B cell (primary cell): ENCODE results near the gene PRKN. TPM values are rescaled to one million over a fixed set of nuclear protein-coding genes. Genes with fewer than 3 reads are reported as not detected.

Source experiments
- ATAC-seq: fragments of 200-7000 bp; cut with Tn5 transposase; one replicate; pipeline ENCODE4 v1.10.0; 2021; ENCODE audit warnings: low read depth, mild to moderate bottlenecking, moderate number of reproducible peaks, moderate library complexity
- CTCF ChIA-PET: fragments of 350-600 bp; sonication (Branson Sonifier 250); formaldehyde crosslinking; loops from one replicate; lab custom pipeline; 2021; ENCODE audit warnings: antibody characterized with exemption, inconsistent platforms; lab: Charles Lee
- POLR2A ChIA-PET: fragments of 350-600 bp; sonication (Branson Sonifier 250); formaldehyde crosslinking; loops from one replicate; lab custom pipeline; 2021; ENCODE audit warnings: antibody characterized with exemption; lab: Charles Lee
- DNase-seq: peaks from one replicate; pipeline ENCODE4 v3.0.0; 2013
- H2AFZ ChIP-seq: 2 replicates; pipeline ENCODE4 v1.6.1; 2012; ENCODE audit warnings: mild to moderate bottlenecking, low read depth, low read length; ENCODE audit not compliant: insufficient read depth, poor library complexity, severe bottlenecking
- H3K27ac ChIP-seq, 2 donors: 1 replicate in 1 of 2; 2 replicates in 1 of 2; pipeline ENCODE4 v1.5.1; 2012 to 2013; ENCODE audit warnings: low read length in 2 of 2, mild to moderate bottlenecking in 2 of 2, moderate library complexity in 1 of 2
- H3K27me3 ChIP-seq, 4 experiments: fragments of 200-600 bp in 1 of 4; sonication (generic) in 1 of 4; replicated peaks in 1 of 4; 1 replicate in 2 of 4; 2 replicates in 2 of 4; pipeline versions ENCODE4 v1.6.1 to v1.7.0; 2013 to 2016; ENCODE audit warnings: low read length in 3 of 4, mild to moderate bottlenecking in 2 of 4, mixed read lengths in 1 of 4, moderate library complexity in 1 of 4; ENCODE audit not compliant: insufficient read depth in 4 of 4, control insufficient read depth in 3 of 4; ENCODE audit errors: control extremely low read depth in 1 of 4
- H3K36me3 ChIP-seq, 2 experiments: replicated peaks in 1 of 2; 1 replicate in 1 of 2; 2 replicates in 1 of 2; pipeline versions ENCODE4 v1.6.1 to v1.7.1; 2013; ENCODE audit warnings: low read length in 1 of 2; ENCODE audit not compliant: insufficient read depth in 2 of 2, control insufficient read depth in 1 of 2; ENCODE audit errors: control extremely low read depth in 1 of 2, extremely low read depth in 1 of 2
- H3K4me1 ChIP-seq, 2 donors: fragments of 200-600 bp in 1 of 2; sonication (generic) in 1 of 2; 1 replicate in 1 of 2; 2 replicates in 1 of 2; pipeline versions ENCODE4 v1.5.1 to v1.6.1; 2013 to 2017; ENCODE audit warnings: low read length in 2 of 2; ENCODE audit not compliant: control insufficient read depth in 2 of 2, insufficient read depth in 2 of 2
- H3K4me2 ChIP-seq: replicated peaks from 2 replicates; pipeline ENCODE3; 2012; ENCODE audit warnings: mild to moderate bottlenecking, low read depth, low read length; ENCODE audit not compliant: poor library complexity, severe bottlenecking
- H3K4me3 ChIP-seq, 5 experiments: fragments of 200-600 bp in 1 of 5; sonication (generic) in 1 of 5; 1 replicate in 3 of 5; 2 replicates in 2 of 5; pipeline versions ENCODE4 v1.5.1 to v1.7.0; 2011 to 2016; ENCODE audit warnings: low read length in 4 of 5, mild to moderate bottlenecking in 4 of 5, low read depth in 2 of 5, control low read depth in 1 of 5, moderate library complexity in 1 of 5; ENCODE audit not compliant: insufficient read depth in 1 of 5; ENCODE audit errors: control extremely low read depth in 1 of 5, extremely low read depth in 1 of 5
- H3K79me2 ChIP-seq: fragments of 200-600 bp; sonication (generic); one replicate; pipeline ENCODE4 v1.6.0; 2016; ENCODE audit warnings: low read length; ENCODE audit not compliant: control insufficient read depth, insufficient read depth
- H3K9ac ChIP-seq: fragments of 200-600 bp; sonication (generic); 2 replicates; pipeline ENCODE4 v1.6.1; 2017; ENCODE audit warnings: mild to moderate bottlenecking, low read length, moderate library complexity
- H3K9me3 ChIP-seq, 3 donors: one replicate each; pipeline versions ENCODE4 v1.6.1 to v1.7.1; 2013; ENCODE audit warnings: low read length in 2 of 3; ENCODE audit not compliant: control insufficient read depth in 2 of 3, insufficient read depth in 1 of 3; ENCODE audit errors: control extremely low read depth in 1 of 3
- H4K20me1 ChIP-seq: 2 replicates; pipeline ENCODE4 v1.6.0; 2012; ENCODE audit warnings: mild to moderate bottlenecking, low read length; ENCODE audit not compliant: insufficient read depth, control insufficient read depth, poor library complexity, severe bottlenecking
- H3K27ac Mint-ChIP-seq: one replicate; pipeline ENCODE4 v1.8.0; 2021; ENCODE audit warnings: mixed read lengths
- H3K27me3 Mint-ChIP-seq: one replicate; pipeline ENCODE4 v1.8.0; 2021; ENCODE audit warnings: mixed read lengths
- H3K4me1 Mint-ChIP-seq: one replicate; pipeline ENCODE4 v1.8.0; 2021; ENCODE audit warnings: mixed read lengths
- H3K4me3 Mint-ChIP-seq: one replicate; pipeline ENCODE4 v1.8.0; 2021; ENCODE audit warnings: mixed read lengths
- H3K9me3 Mint-ChIP-seq: one replicate; pipeline ENCODE4 v1.8.0; 2022; ENCODE audit warnings: mixed read lengths; ENCODE audit not compliant: insufficient read depth
- EZH2 ChIP-seq: IDR thresholded peaks from 2 replicates; pipeline ENCODE4 v1.6.1; 2012; ENCODE audit warnings: borderline replicate concordance, low read depth, mild to moderate bottlenecking, moderate library complexity, low read length; ENCODE audit not compliant: insufficient read depth, poor library complexity, severe bottlenecking
- WGBS: methylation state at CpG from one replicate; pipeline ENCODE4 v1.1.5; 2013; ENCODE audit warnings: missing lambda C conversion rate; ENCODE audit not compliant: insufficient coverage; 5-methylcytosine and 5-hydroxymethylcytosine counted together
- intact Hi-C: fragments of 100-400 bp; cut with micrococcal nuclease; formaldehyde crosslinking; loops from one replicate; pipeline ENCODE4 v1.10.0; 2022
- polyA plus RNA-seq: library from polyadenylated mRNA; depleted of rRNA; stranded (reverse); fragments of >200 nt; gene quantifications from 2 replicates; pipeline ENCODE4 v1.2.3, GENCODE V29; 2012
- total RNA-seq, 2 donors: library from RNA; stranded (reverse); fragments of 120-200 nt in 1 of 2; gene quantifications; 1 replicate in 1 of 2; 2 replicates in 1 of 2; pipeline versions ENCODE4 v1.2.3 to v1.2.4, GENCODE V29; 2013 to 2022
- TF ChIP-seq, protein P1 (sequence below): fragments of 200-600 bp; IDR thresholded peaks from one replicate; pipeline ENCODE4 v1.8.0; 2022; ENCODE audit warnings: antibody characterized with exemption, mild to moderate bottlenecking

Gene PRKN
- total and polyA plus RNA-seq, 2 donors (not counting 1 experiment from before 2014, with no cell fraction given), result 1.6 to 6.2 TPM

GRCh38 chr6:162234631-162235030 is 492.9 kb downstream of the PRKN start:
- Histone ChIP-seq H3K36me3 (no peaks in the 10 kb centered on the region), H3K9ac (no peak overlapping the region), H4K20me1 (no peaks in the 10 kb centered on the region), H3K9me3 (no peaks in the 10 kb centered on the region), H3K27me3 (no peaks in the 10 kb centered on the region), H3K79me2 (no peaks in the 10 kb centered on the region), H3K27ac (no peak overlapping the region), H3K4me2 (no peak overlapping the region), H3K4me1 (no peaks in the 10 kb centered on the region), H3K4me3 (no peak overlapping the region), H2AFZ (no peak overlapping the region)
- 78% methylated on average over 1 of the region's 2 CpGs for WGBS
- no peaks in the 10 kb centered on the region for H3K27me3 Mint-ChIP-seq
- H3K27ac Mint-ChIP-seq, result no peak overlapping the region
- no peak overlapping the region for H3K4me3 Mint-ChIP-seq
- TF ChIP-seq EZH2, result no peak
- TF ChIP-seq, protein P1, sequence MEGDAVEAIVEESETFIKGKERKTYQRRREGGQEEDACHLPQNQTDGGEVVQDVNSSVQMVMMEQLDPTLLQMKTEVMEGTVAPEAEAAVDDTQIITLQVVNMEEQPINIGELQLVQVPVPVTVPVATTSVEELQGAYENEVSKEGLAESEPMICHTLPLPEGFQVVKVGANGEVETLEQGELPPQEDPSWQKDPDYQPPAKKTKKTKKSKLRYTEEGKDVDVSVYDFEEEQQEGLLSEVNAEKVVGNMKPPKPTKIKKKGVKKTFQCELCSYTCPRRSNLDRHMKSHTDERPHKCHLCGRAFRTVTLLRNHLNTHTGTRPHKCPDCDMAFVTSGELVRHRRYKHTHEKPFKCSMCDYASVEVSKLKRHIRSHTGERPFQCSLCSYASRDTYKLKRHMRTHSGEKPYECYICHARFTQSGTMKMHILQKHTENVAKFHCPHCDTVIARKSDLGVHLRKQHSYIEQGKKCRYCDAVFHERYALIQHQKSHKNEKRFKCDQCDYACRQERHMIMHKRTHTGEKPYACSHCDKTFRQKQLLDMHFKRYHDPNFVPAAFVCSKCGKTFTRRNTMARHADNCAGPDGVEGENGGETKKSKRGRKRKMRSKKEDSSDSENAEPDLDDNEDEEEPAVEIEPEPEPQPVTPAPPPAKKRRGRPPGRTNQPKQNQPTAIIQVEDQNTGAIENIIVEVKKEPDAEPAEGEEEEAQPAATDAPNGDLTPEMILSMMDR, result no peak
- CTCF ChIA-PET, result no interaction called here
- intact Hi-C loops, result no loop called here
- ATAC-seq, result no peak
- H3K9me3 Mint-ChIP-seq, result no peaks in the 10 kb centered on the region
- POLR2A ChIA-PET, result no interaction called here
- DNase-seq, result no peak
- no peaks in the 10 kb centered on the region for H3K4me1 Mint-ChIP-seq

- peaks cover 0 to 6% (median 0%) of the 10 kb centered on the region in 3 donors for H3K9me3 ChIP-seq
- ATAC-seq, result no peak
- H3K9ac ChIP-seq, result no peak overlapping the region
- DNase-seq, result no peak
- no peaks in the 10 kb centered on the region for H3K36me3 ChIP-seq
- H3K79me2 ChIP-seq, result no peaks in the 10 kb centered on the region
- H3K27ac Mint-ChIP-seq, result no peak overlapping the region
- no peak overlapping the region for H3K4me3 Mint-ChIP-seq
- no peak overlapping the region for H2AFZ ChIP-seq
- intact Hi-C loops, result no loop called here
- H3K27ac ChIP-seq, result no peak overlapping the region
- 86% methylated on average over 1 of the region's 1 CpG for WGBS
- no peaks in the 10 kb centered on the region for H4K20me1 ChIP-seq
- peaks cover 2% of the 10 kb centered on the region for H3K9me3 Mint-ChIP-seq
- H3K27me3 Mint-ChIP-seq, result no peaks in the 10 kb centered on the region
- ChIA-PET CTCF (no interaction called here), POLR2A (no interaction called here)
- no peak for TF ChIP-seq EZH2
- TF ChIP-seq, protein P1, result no peak
- no peaks in the 10 kb centered on the region for H3K4me1 ChIP-seq
- no peaks in the 10 kb centered on the region for H3K4me1 Mint-ChIP-seq
- no peak overlapping the region for H3K4me3 ChIP-seq
- H3K27me3 ChIP-seq, result no peaks in the 10 kb centered on the region
- no peak overlapping the region for H3K4me2 ChIP-seq
Measured at GRCh38 chr6:162230147-162230752, 497.3 kb downstream of the PRKN start.
